H1 (cell line): ENCODE data around the gene MAIP1. TPM values are rescaled to one million over a fixed set of nuclear protein-coding genes. Genes with fewer than 3 reads are reported as not detected.

Experiments used
- CTCF ChIA-PET: fragments of 300-600 bp; sonication (Branson Sonifier 250); formaldehyde crosslinking; loops from one replicate; lab custom pipeline; 2021; ENCODE audit not compliant: partially characterized antibody; lab: Charles Lee
- POLR2A ChIA-PET: fragments of 300-600 bp; sonication (Branson Sonifier 250); formaldehyde crosslinking; loops from one replicate; lab custom pipeline; 2021; ENCODE audit warnings: inconsistent platforms; ENCODE audit not compliant: partially characterized antibody; lab: Charles Lee
- DNase-seq, 2 experiments: peaks; one replicate each; pipeline versions ENCODE4 v3.0.0 to v3.0.0-alpha.2; 2010 to 2022; ENCODE audit warnings: low spot score in 2 of 2, low read depth in 1 of 2, mixed read lengths in 1 of 2
- FAIRE-seq: peaks from 2 replicates; lab custom pipeline; 2011; peaks lifted over from hg19 to GRCh38; lab: Jason Lieb, UNC
- H2AFZ ChIP-seq: 2 replicates; pipeline ENCODE4 v1.8.1; 2012; ENCODE audit warnings: low read length, inconsistent platforms
- H2AK5ac ChIP-seq: 2 replicates; pipeline ENCODE4 v1.6.1; 2013; ENCODE audit warnings: low read depth, low read length
- H2BK120ac ChIP-seq: replicated peaks from 2 replicates; pipeline ENCODE3; 2013; ENCODE audit warnings: low read depth, low read length, inconsistent platforms
- H2BK12ac ChIP-seq: 2 replicates; pipeline ENCODE4 v1.6.1; 2013; ENCODE audit warnings: low read depth, low read length
- H2BK15ac ChIP-seq: 2 replicates; pipeline ENCODE4 v1.6.1; 2013; ENCODE audit warnings: low read length
- H2BK20ac ChIP-seq: 2 replicates; pipeline ENCODE4 v1.6.1; 2013; ENCODE audit warnings: low read length
- H2BK5ac ChIP-seq: 2 replicates; pipeline ENCODE4 v1.6.1; 2013; ENCODE audit warnings: low read depth, low read length
- H3K14ac ChIP-seq: 2 replicates; pipeline ENCODE4 v1.6.1; 2013; ENCODE audit warnings: inconsistent platforms; ENCODE audit not compliant: insufficient read length
- H3K18ac ChIP-seq: 2 replicates; pipeline ENCODE4 v1.6.1; 2013; ENCODE audit warnings: low read length; ENCODE audit errors: extremely low read depth
- H3K23ac ChIP-seq: 2 replicates; pipeline ENCODE4 v1.6.1; 2013; ENCODE audit warnings: inconsistent platforms; ENCODE audit not compliant: insufficient read length
- H3K23me2 ChIP-seq: 2 replicates; pipeline ENCODE4 v1.6.1; 2013; ENCODE audit warnings: low read depth, low read length
- H3K27ac ChIP-seq: 2 replicates; pipeline ENCODE4 v1.6.1; 2011; ENCODE audit warnings: low read depth, low read length, inconsistent platforms
- H3K27me3 ChIP-seq, 4 experiments: replicated peaks in 1 of 4; 1 replicate in 1 of 4; 2 replicates in 3 of 4; pipeline versions ENCODE4 v1.6.1 to v1.8.1; 2011 to 2013; ENCODE audit warnings: low read length in 3 of 4, mild to moderate bottlenecking in 3 of 4, inconsistent platforms in 2 of 4, mixed read lengths in 2 of 4, moderate library complexity in 1 of 4; ENCODE audit not compliant: control insufficient read depth in 3 of 4, insufficient read depth in 3 of 4; ENCODE audit errors: extremely low read depth in 1 of 4
- H3K36me3 ChIP-seq, 4 experiments: 2 replicates each; pipeline versions ENCODE4 v1.6.1 to v1.8.1; 2011 to 2013; ENCODE audit warnings: mild to moderate bottlenecking in 4 of 4, low read length in 3 of 4, moderate library complexity in 2 of 4, control low read depth in 1 of 4, inconsistent platforms in 1 of 4; ENCODE audit not compliant: insufficient read depth in 4 of 4, control insufficient read depth in 2 of 4
- H3K4ac ChIP-seq: replicated peaks from 2 replicates; pipeline ENCODE3; 2013; ENCODE audit warnings: low read length, low read depth, mixed read lengths, inconsistent platforms; ENCODE audit not compliant: insufficient read length
- H3K4me1 ChIP-seq, 4 experiments: replicated peaks in 1 of 4; 1 replicate in 1 of 4; 2 replicates in 3 of 4; pipeline versions ENCODE4 v1.6.1 to v1.8.1; 2011 to 2013; ENCODE audit warnings: low read length in 3 of 4, inconsistent platforms in 2 of 4, mixed read lengths in 1 of 4; ENCODE audit not compliant: insufficient read depth in 4 of 4, control insufficient read depth in 3 of 4
- H3K4me2 ChIP-seq, 2 experiments: 2 replicates each; pipeline versions ENCODE4 v1.6.1 to v1.8.1; 2011 to 2013; ENCODE audit warnings: low read depth in 2 of 2, low read length in 2 of 2, control low read depth in 1 of 2, inconsistent platforms in 1 of 2, mild to moderate bottlenecking in 1 of 2; ENCODE audit not compliant: insufficient read depth in 1 of 2
- H3K4me3 ChIP-seq, 4 experiments: fragments of 200-600, 300-600 bp in 1 of 4; sonication (generic), shearing (Covaris generic), sonication (Bioruptor Twin) in 1 of 4; 2 replicates each; pipeline versions ENCODE4 v1.5.1 to v1.8.1; 2011 to 2016; ENCODE audit warnings: low read length in 4 of 4, low read depth in 3 of 4, control low read depth in 2 of 4, inconsistent platforms in 2 of 4, mild to moderate bottlenecking in 2 of 4, mixed read lengths in 1 of 4, moderate library complexity in 1 of 4; ENCODE audit not compliant: insufficient read depth in 2 of 4; ENCODE audit errors: extremely low read depth in 1 of 4
- H3K56ac ChIP-seq: replicated peaks from 2 replicates; pipeline ENCODE3; 2013; ENCODE audit warnings: low read depth, mild to moderate bottlenecking, mixed read lengths, low read length, inconsistent platforms; ENCODE audit not compliant: insufficient read length
- H3K79me1 ChIP-seq: 2 replicates; pipeline ENCODE4 v1.6.1; 2013; ENCODE audit warnings: low read depth, low read length, control low read depth
- H3K79me2 ChIP-seq, 2 experiments: 2 replicates each; pipeline versions ENCODE4 v1.6.1 to v1.8.1; 2012 to 2013; ENCODE audit warnings: low read length in 2 of 2, mild to moderate bottlenecking in 2 of 2, inconsistent platforms in 1 of 2; ENCODE audit not compliant: insufficient read depth in 2 of 2, control insufficient read depth in 1 of 2
- H3K9ac ChIP-seq, 4 experiments: replicated peaks in 1 of 4; 1 replicate in 1 of 4; 2 replicates in 3 of 4; pipeline versions ENCODE4 v1.6.1 to v1.8.1; 2011 to 2013; ENCODE audit warnings: low read depth in 3 of 4, low read length in 3 of 4, control low read depth in 2 of 4, mild to moderate bottlenecking in 2 of 4, moderate library complexity in 2 of 4, inconsistent platforms in 1 of 4; ENCODE audit errors: extremely low read depth in 1 of 4
- H3K9me3 ChIP-seq, 2 experiments: 2 replicates each; pipeline versions ENCODE4 v1.6.1 to v1.8.1; 2012 to 2013; ENCODE audit warnings: mild to moderate bottlenecking in 2 of 2, moderate library complexity in 2 of 2, control low read depth in 1 of 2, inconsistent platforms in 1 of 2, low read depth in 1 of 2, low read length in 1 of 2, mixed read lengths in 1 of 2; ENCODE audit not compliant: insufficient read depth in 2 of 2
- H4K20me1 ChIP-seq, 2 experiments: replicated peaks in 1 of 2; 2 replicates each; pipeline versions ENCODE3 to v1.8.1; 2011 to 2013; ENCODE audit warnings: inconsistent platforms in 2 of 2, low read length in 2 of 2, mild to moderate bottlenecking in 1 of 2; ENCODE audit not compliant: insufficient read depth in 2 of 2, control insufficient read depth in 1 of 2
- H4K5ac ChIP-seq: 2 replicates; pipeline ENCODE4 v1.6.1; 2013; ENCODE audit warnings: low read length, low read depth, mixed read lengths, inconsistent platforms; ENCODE audit not compliant: insufficient read length
- H4K8ac ChIP-seq: 2 replicates; pipeline ENCODE4 v1.8.0; 2013; ENCODE audit warnings: mild to moderate bottlenecking, moderate library complexity, low read length, inconsistent platforms; ENCODE audit not compliant: insufficient read depth; ENCODE audit errors: extremely low read depth
- H4K91ac ChIP-seq: replicated peaks from 2 replicates; pipeline ENCODE3; 2013; ENCODE audit warnings: low read length, mixed read lengths, inconsistent platforms; ENCODE audit not compliant: insufficient read length
- BACH1 ChIP-seq: IDR thresholded peaks from 2 replicates; pipeline ENCODE4 v1.6.1; 2012; ENCODE audit warnings: low read length, improper control_type of control experiment
- GTF2F1 ChIP-seq: IDR thresholded peaks from 2 replicates; pipeline ENCODE4 v1.6.1; 2012; ENCODE audit warnings: low read depth, low read length, improper control_type of control experiment, borderline replicate concordance
- JUN ChIP-seq: IDR thresholded peaks from 2 replicates; pipeline ENCODE4 v1.6.1; 2011; ENCODE audit warnings: low read depth, mild to moderate bottlenecking, improper control_type of control experiment, low read length
- NANOG ChIP-seq: IDR thresholded peaks from 2 replicates; pipeline ENCODE4 v1.6.1; 2011; ENCODE audit warnings: low read length, low read depth, mild to moderate bottlenecking, inconsistent platforms; ENCODE audit not compliant: insufficient read depth, poor library complexity, severe bottlenecking
- NRF1 ChIP-seq: IDR thresholded peaks from 2 replicates; pipeline ENCODE4 v1.6.1; 2011; ENCODE audit warnings: mild to moderate bottlenecking, low read depth, low read length, improper control_type of control experiment
- POLR2A ChIP-seq, 2 experiments: IDR thresholded peaks; 1 replicate in 1 of 2; 2 replicates in 1 of 2; pipeline ENCODE4 v1.6.1; 2011; ENCODE audit warnings: low read depth in 2 of 2, low read length in 2 of 2, mild to moderate bottlenecking in 2 of 2; ENCODE audit errors: control extremely low read depth in 1 of 2
- POU5F1 ChIP-seq: IDR thresholded peaks from 2 replicates; pipeline ENCODE4 v1.6.1; 2011; ENCODE audit warnings: low read depth, mild to moderate bottlenecking, low read length, moderate library complexity
- RAD21 ChIP-seq, 2 experiments: IDR thresholded peaks in 1 of 2; conservative IDR thresholded peaks in 1 of 2; 2 replicates each; pipeline ENCODE4 v1.6.1; 2011; ENCODE audit warnings: low read depth in 2 of 2, low read length in 2 of 2, improper control_type of control experiment in 1 of 2, inconsistent platforms in 1 of 2, mild to moderate bottlenecking in 1 of 2, moderate library complexity in 1 of 2
- RXRA ChIP-seq: IDR thresholded peaks from 2 replicates; pipeline ENCODE4 v1.6.1; 2011; ENCODE audit warnings: low read depth, mild to moderate bottlenecking, low read length, moderate library complexity; ENCODE audit not compliant: insufficient read depth
- SP2 ChIP-seq: IDR thresholded peaks from 2 replicates; pipeline ENCODE4 v1.6.1; 2012; ENCODE audit warnings: mild to moderate bottlenecking, low read length, inconsistent platforms
- TAF1 ChIP-seq: IDR thresholded peaks from 2 replicates; pipeline ENCODE4 v1.6.1; 2011; ENCODE audit warnings: mild to moderate bottlenecking, low read depth, low read length
- TAF7 ChIP-seq: optimal IDR thresholded peaks from 2 replicates; pipeline ENCODE3; 2011; ENCODE audit warnings: low read depth, mild to moderate bottlenecking, inconsistent platforms, low read length, moderate library complexity, borderline replicate concordance
- TBP ChIP-seq: IDR thresholded peaks from 2 replicates; pipeline ENCODE4 v1.6.1; 2011; ENCODE audit warnings: low read depth, low read length, improper control_type of control experiment
- TEAD4 ChIP-seq: IDR thresholded peaks from 2 replicates; pipeline ENCODE4 v1.6.1; 2012; ENCODE audit warnings: low read depth, low read length, inconsistent platforms, mixed read lengths
- WGBS, 2 experiments: shearing (Covaris generic) in 1 of 2; methylation state at CpG; one replicate each; pipeline versions ENCODE4 v1.1.6 to v1.1.7; 2013 to 2015; ENCODE audit warnings: low lambda C conversion rate in 2 of 2, mixed read lengths in 2 of 2, inconsistent platforms in 1 of 2, low coverage in 1 of 2, missing lambda C conversion rate in 1 of 2; ENCODE audit not compliant: insufficient replicate concordance in 2 of 2, insufficient coverage in 1 of 2, insufficient read length in 1 of 2; ENCODE audit errors: extremely low coverage in 1 of 2, missing lambda C conversion rate in 1 of 2; 5-methylcytosine and 5-hydroxymethylcytosine counted together
- polyA plus RNA-seq, 7 experiments: library from polyadenylated mRNA; depleted of rRNA in 3 of 7; stranded (reverse) in 5 of 7; unstranded in 2 of 7; fragments of >200 nt in 5 of 7; fragments of 200-250 nt in 2 of 7; gene quantifications; 1 replicate in 5 of 7; 2 replicates in 1 of 7; 4 replicates in 1 of 7; pipeline versions ENCODE4 v1.2.1 to v1.2.3, GENCODE V29; 2011 to 2013; ENCODE audit warnings: missing spikeins in 2 of 7, mixed read lengths in 2 of 7
- total RNA-seq: library from RNA; stranded (reverse); fragmentation: NEBNext Ultra II Directional; extraction: Animal tissue kit (Norgen Biotek cat#: 25700); gene quantifications from 2 replicates; pipeline ENCODE4 v1.2.1, GENCODE V29; 2021
- TF ChIP-seq, protein P1 (sequence below): IDR thresholded peaks from 2 replicates; pipeline ENCODE4 v1.6.1; 2012; ENCODE audit warnings: inconsistent platforms

The MAIP1 gene
- total and polyA plus RNA-seq, 2 of the 8 experiments (the other 6 are each of a cell fraction or from before 2014, with no cell fraction given) = 23.2 to 28.5 TPM

DNA sequence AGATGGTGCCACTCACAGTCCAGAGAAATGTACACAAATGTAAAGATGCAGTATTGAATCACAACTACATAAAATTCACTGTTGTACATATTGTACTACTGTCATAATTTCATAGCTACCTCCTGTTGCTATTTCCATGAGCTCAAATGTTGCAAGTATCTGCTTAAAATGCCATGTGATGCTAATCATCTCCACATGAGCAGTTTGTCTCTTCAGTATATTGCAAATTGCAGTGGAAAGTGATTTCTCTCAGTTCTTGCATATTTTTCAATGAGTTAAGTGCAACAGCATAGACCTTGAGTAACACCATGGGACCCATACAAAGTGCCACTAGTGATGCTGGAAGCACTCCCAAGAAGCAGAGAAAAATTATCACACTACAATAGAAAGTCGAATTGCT, 51.9 kb downstream of the MAIP1 start:
- H3K36me3 ChIP-seq = no peaks in the 10 kb centered on the region
- H3K4me3 ChIP-seq = no peak overlapping the region
- H4K8ac ChIP-seq = no peak overlapping the region
- H3K79me1 ChIP-seq = no peaks in the 10 kb centered on the region
- DNase-seq (no peak), FAIRE-seq (peak; percentile 7)
- H2AK5ac ChIP-seq = no peak overlapping the region
- H3K4me2 ChIP-seq = no peak overlapping the region
- H4K91ac ChIP-seq = no peak overlapping the region
- H4K5ac ChIP-seq = no peak overlapping the region
- no peak overlapping the region for H2BK120ac ChIP-seq
- no peaks in the 10 kb centered on the region for H3K27me3 ChIP-seq
- no peaks in the 10 kb centered on the region for H3K23me2 ChIP-seq
- 76% methylated on average over 1 of the region's 1 CpG; no CpG with 5 or more reads in 1 of the 2 experiments for WGBS, 2 experiments
- H3K4ac ChIP-seq = no peak overlapping the region
- no peak overlapping the region for H3K23ac ChIP-seq
- ChIA-PET CTCF (interaction anchor here (1.9 kb wide), 1 partner anchor 22 kb away, joined by 5 read pairs; no protein-coding TSS in a partner anchor), POLR2A (no interaction called here)
- H2BK15ac ChIP-seq = no peak overlapping the region
- H3K27ac ChIP-seq = no peak overlapping the region
- H3K56ac ChIP-seq = no peak overlapping the region
- no peaks in the 10 kb centered on the region for H3K9me3 ChIP-seq
- no peak overlapping the region for H3K9ac ChIP-seq
- no peak overlapping the region for H3K14ac ChIP-seq
- no peak overlapping the region for H2BK20ac ChIP-seq
- no peaks in the 10 kb centered on the region for H3K79me2 ChIP-seq
- no peak overlapping the region for H2AFZ ChIP-seq
- H3K4me1 ChIP-seq = peaks cover 2 to 9% (median 5%) of the 10 kb centered on the region in 4 experiments; a peak in 3 of 7 replicates
- no peak overlapping the region for H3K18ac ChIP-seq
- H2BK5ac ChIP-seq = no peak overlapping the region
- no peaks in the 10 kb centered on the region for H4K20me1 ChIP-seq
- no peak overlapping the region for H2BK12ac ChIP-seq
- TF ChIP-seq RAD21 (IDR thresholded peaks at IDR 0.05 in 1 of 2, conservative IDR thresholded peaks at IDR 0.05 in 1 of 2; ENCODE audit: low read depth in 2 of 2, low read length in 2 of 2) = no peak
- no peak for TF ChIP-seq TBP
- no peak for TF ChIP-seq RXRA
- no peak for TF ChIP-seq POLR2A (IDR thresholded peaks at IDR 0.05; ENCODE audit: control extremely low read depth in 1 of 2, low read depth in 2 of 2, low read length in 2 of 2)
- TF ChIP-seq NANOG = no peak
- no peak for TF ChIP-seq TAF7
- TF ChIP-seq JUN = no peak
- TF ChIP-seq GTF2F1 = no peak
- TF ChIP-seq POU5F1 = no peak
- TF ChIP-seq BACH1 = no peak
- TF ChIP-seq TEAD4 = no peak
- no peak for TF ChIP-seq TAF1
- TF ChIP-seq SP2 = no peak
- TF ChIP-seq, protein P1, sequence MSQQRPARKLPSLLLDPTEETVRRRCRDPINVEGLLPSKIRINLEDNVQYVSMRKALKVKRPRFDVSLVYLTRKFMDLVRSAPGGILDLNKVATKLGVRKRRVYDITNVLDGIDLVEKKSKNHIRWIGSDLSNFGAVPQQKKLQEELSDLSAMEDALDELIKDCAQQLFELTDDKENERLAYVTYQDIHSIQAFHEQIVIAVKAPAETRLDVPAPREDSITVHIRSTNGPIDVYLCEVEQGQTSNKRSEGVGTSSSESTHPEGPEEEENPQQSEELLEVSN = no peak
- TF ChIP-seq NRF1 = no peak
